ENCODE results near the gene ZDHHC1.

Gene ZDHHC1

GRCh38 chr16:67430504-67430976, 14.3 kb upstream of the ZDHHC1 start:
- Mint-ChIP-seq H3K4me1 (ENCODE audit: low read depth) (peaks cover 5% of the 10 kb centered on the region), H3K27ac (peak overlapping the region; percentile 15), H3K4me3 (peak overlapping the region; percentile 75), H3K36me3 (ENCODE audit: low read depth) (peaks cover 2% of the 10 kb centered on the region), H3K27me3 (ENCODE audit: low read depth) (peaks cover 50% of the 10 kb centered on the region), H3K9me3 (no peaks in the 10 kb centered on the region)

- Mint-ChIP-seq H3K27me3 (ENCODE audit: low read depth) (peaks cover 55% of the 10 kb centered on the region), H3K9me3 (no peaks in the 10 kb centered on the region), H3K36me3 (ENCODE audit: low read depth) (peaks cover 2% of the 10 kb centered on the region), H3K4me3 (peak overlapping the region; percentile 75), H3K27ac (peak overlapping the region; percentile 15), H3K4me1 (ENCODE audit: low read depth) (peaks cover 5% of the 10 kb centered on the region)
These were observed 13.7 kb upstream of the ZDHHC1 start for GRCh38 chr16:67429799-67430503.

GRCh38 chr16:67429053-67429798, 12.9 kb upstream of the ZDHHC1 start:
- Mint-ChIP-seq H3K9me3 (no peaks in the 10 kb centered on the region), H3K27ac (no peak overlapping the region), H3K27me3 (ENCODE audit: low read depth) (peaks cover 56% of the 10 kb centered on the region), H3K4me3 (peak overlapping the region; percentile 51), H3K36me3 (ENCODE audit: low read depth) (peaks cover 2% of the 10 kb centered on the region), H3K4me1 (ENCODE audit: low read depth) (peaks cover 5% of the 10 kb centered on the region)

- no peaks in the 10 kb centered on the region for H3K36me3 Mint-ChIP-seq (ENCODE audit: low read depth)
- no peak overlapping the region for H3K4me3 Mint-ChIP-seq
- H3K27me3 Mint-ChIP-seq (ENCODE audit: low read depth): peaks cover 61% of the 10 kb centered on the region
- H3K27ac Mint-ChIP-seq: no peak overlapping the region
- H3K4me1 Mint-ChIP-seq (ENCODE audit: low read depth): peaks cover 5% of the 10 kb centered on the region
- H3K9me3 Mint-ChIP-seq: no peaks in the 10 kb centered on the region
These were observed 12.0 kb upstream of the ZDHHC1 start for GRCh38 chr16:67428146-67428731.

- peaks cover 54% of the 10 kb centered on the region for H3K27me3 Mint-ChIP-seq (ENCODE audit: low read depth)
- no peak overlapping the region for H3K27ac Mint-ChIP-seq
- no peaks in the 10 kb centered on the region for H3K36me3 Mint-ChIP-seq (ENCODE audit: low read depth)
These were observed 10.7 kb upstream of the ZDHHC1 start for GRCh38 chr16:67426950-67427349.

GRCh38 chr16:67426022-67426421, 9.7 kb upstream of the ZDHHC1 start:
- Mint-ChIP-seq H3K36me3 (ENCODE audit: low read depth) (no peaks in the 10 kb centered on the region), H3K9me3 (no peaks in the 10 kb centered on the region), H3K4me1 (ENCODE audit: low read depth) (peaks cover 2% of the 10 kb centered on the region), H3K4me3 (no peak overlapping the region), H3K27me3 (ENCODE audit: low read depth) (peaks cover 48% of the 10 kb centered on the region), H3K27ac (no peak overlapping the region)

More at GRCh38 chr16:67426950-67427349, 10.7 kb upstream of the ZDHHC1 start:
- no peak overlapping the region for H3K4me3 Mint-ChIP-seq
- H3K9me3 Mint-ChIP-seq: no peaks in the 10 kb centered on the region
- peaks cover 5% of the 10 kb centered on the region for H3K4me1 Mint-ChIP-seq (ENCODE audit: low read depth)

- Mint-ChIP-seq H3K27me3 (ENCODE audit: low read depth) (peaks cover 48% of the 10 kb centered on the region), H3K4me1 (ENCODE audit: low read depth) (peaks cover 2% of the 10 kb centered on the region), H3K9me3 (no peaks in the 10 kb centered on the region), H3K27ac (no peak overlapping the region), H3K36me3 (ENCODE audit: low read depth) (no peaks in the 10 kb centered on the region), H3K4me3 (no peak overlapping the region)
These were observed 9.3 kb upstream of the ZDHHC1 start for GRCh38 chr16:67425580-67425979.

GRCh38 chr16:67425061-67425460, 8.8 kb upstream of the ZDHHC1 start:
- Mint-ChIP-seq H3K4me3 (no peak overlapping the region), H3K9me3 (no peaks in the 10 kb centered on the region), H3K4me1 (ENCODE audit: low read depth) (no peaks in the 10 kb centered on the region), H3K27me3 (ENCODE audit: low read depth) (peaks cover 43% of the 10 kb centered on the region), H3K27ac (no peak overlapping the region), H3K36me3 (ENCODE audit: low read depth) (no peaks in the 10 kb centered on the region)

- Mint-ChIP-seq H3K36me3 (ENCODE audit: low read depth) (no peaks in the 10 kb centered on the region), H3K27ac (no peak overlapping the region), H3K4me1 (ENCODE audit: low read depth) (peaks cover 2% of the 10 kb centered on the region), H3K4me3 (no peak overlapping the region), H3K27me3 (ENCODE audit: low read depth) (peaks cover 41% of the 10 kb centered on the region), H3K9me3 (no peaks in the 10 kb centered on the region)
These were observed 8.0 kb upstream of the ZDHHC1 start for GRCh38 chr16:67424261-67424615.

GRCh38 chr16:67423611-67424260, 7.5 kb upstream of the ZDHHC1 start:
- no peak overlapping the region for H3K4me3 Mint-ChIP-seq
- no peaks in the 10 kb centered on the region for H3K9me3 Mint-ChIP-seq
- H3K27ac Mint-ChIP-seq: no peak overlapping the region
- H3K4me1 Mint-ChIP-seq (ENCODE audit: low read depth): peaks cover 2% of the 10 kb centered on the region
- H3K27me3 Mint-ChIP-seq (ENCODE audit: low read depth): peaks cover 37% of the 10 kb centered on the region
- no peaks in the 10 kb centered on the region for H3K36me3 Mint-ChIP-seq (ENCODE audit: low read depth)

GRCh38 chr16:67423015-67423414, 6.7 kb upstream of the ZDHHC1 start:
- H3K27ac Mint-ChIP-seq: no peak overlapping the region
- peaks cover 2% of the 10 kb centered on the region for H3K4me1 Mint-ChIP-seq (ENCODE audit: low read depth)
- H3K27me3 Mint-ChIP-seq (ENCODE audit: low read depth): peaks cover 34% of the 10 kb centered on the region
- no peaks in the 10 kb centered on the region for H3K9me3 Mint-ChIP-seq
- H3K4me3 Mint-ChIP-seq: no peak overlapping the region
- no peaks in the 10 kb centered on the region for H3K36me3 Mint-ChIP-seq (ENCODE audit: low read depth)

- Mint-ChIP-seq H3K36me3 (ENCODE audit: low read depth) (no peaks in the 10 kb centered on the region), H3K9me3 (no peaks in the 10 kb centered on the region), H3K4me1 (ENCODE audit: low read depth) (peaks cover 7% of the 10 kb centered on the region), H3K4me3 (no peak overlapping the region), H3K27me3 (ENCODE audit: low read depth) (peaks cover 35% of the 10 kb centered on the region), H3K27ac (no peak overlapping the region)
These were observed 4.8 kb upstream of the ZDHHC1 start for GRCh38 chr16:67421030-67421429.

- Mint-ChIP-seq H3K4me1 (ENCODE audit: low read depth) (peaks cover 9% of the 10 kb centered on the region), H3K27ac (no peak overlapping the region), H3K9me3 (no peaks in the 10 kb centered on the region), H3K36me3 (ENCODE audit: low read depth) (no peaks in the 10 kb centered on the region), H3K4me3 (no peak overlapping the region), H3K27me3 (ENCODE audit: low read depth) (peaks cover 34% of the 10 kb centered on the region)
These were observed 3.7 kb upstream of the ZDHHC1 start for GRCh38 chr16:67419931-67420330.

GRCh38 chr16:67419502-67419901, 3.2 kb upstream of the ZDHHC1 start:
- Mint-ChIP-seq H3K4me3 (no peak overlapping the region), H3K4me1 (ENCODE audit: low read depth) (peaks cover 9% of the 10 kb centered on the region), H3K9me3 (no peaks in the 10 kb centered on the region), H3K27ac (no peak overlapping the region), H3K36me3 (ENCODE audit: low read depth) (no peaks in the 10 kb centered on the region), H3K27me3 (ENCODE audit: low read depth) (peaks cover 36% of the 10 kb centered on the region)

Measured in T-helper 1 cell treated with Interleukin-12 subunit alpha and Interleukin-12 subunit beta and Interleukin-4 antibody, amounts not matched to agents 30 μg/mL and 1 μg/mL, for 36 hours (primary cell).